T-helper 1 cell treated with Interleukin-12 subunit alpha and Interleukin-12 subunit beta and Interleukin-4 antibody, amounts not matched to agents 30 μg/mL and 1 μg/mL, for 36 hours (primary cell): Measurements from ENCODE around the gene NRARP.

Experiments
- H3K27ac Mint-ChIP-seq: one replicate; pipeline ENCODE4 v1.8.0; 2021; ENCODE audit warnings: mild to moderate bottlenecking, mixed read lengths
- H3K27me3 Mint-ChIP-seq: one replicate; pipeline ENCODE4 v1.8.0; 2021; ENCODE audit warnings: low read depth, mixed read lengths
- H3K36me3 Mint-ChIP-seq: one replicate; pipeline ENCODE4 v1.8.0; 2021; ENCODE audit warnings: low read depth, mixed read lengths
- H3K4me1 Mint-ChIP-seq: one replicate; pipeline ENCODE4 v1.8.0; 2021; ENCODE audit warnings: low read depth, mixed read lengths
- H3K4me3 Mint-ChIP-seq: one replicate; pipeline ENCODE4 v1.8.0; 2021; ENCODE audit warnings: mild to moderate bottlenecking, moderate library complexity, mixed read lengths
- H3K9me3 Mint-ChIP-seq: one replicate; pipeline ENCODE4 v1.8.0; 2021; ENCODE audit warnings: mixed read lengths

Gene NRARP

DNA sequence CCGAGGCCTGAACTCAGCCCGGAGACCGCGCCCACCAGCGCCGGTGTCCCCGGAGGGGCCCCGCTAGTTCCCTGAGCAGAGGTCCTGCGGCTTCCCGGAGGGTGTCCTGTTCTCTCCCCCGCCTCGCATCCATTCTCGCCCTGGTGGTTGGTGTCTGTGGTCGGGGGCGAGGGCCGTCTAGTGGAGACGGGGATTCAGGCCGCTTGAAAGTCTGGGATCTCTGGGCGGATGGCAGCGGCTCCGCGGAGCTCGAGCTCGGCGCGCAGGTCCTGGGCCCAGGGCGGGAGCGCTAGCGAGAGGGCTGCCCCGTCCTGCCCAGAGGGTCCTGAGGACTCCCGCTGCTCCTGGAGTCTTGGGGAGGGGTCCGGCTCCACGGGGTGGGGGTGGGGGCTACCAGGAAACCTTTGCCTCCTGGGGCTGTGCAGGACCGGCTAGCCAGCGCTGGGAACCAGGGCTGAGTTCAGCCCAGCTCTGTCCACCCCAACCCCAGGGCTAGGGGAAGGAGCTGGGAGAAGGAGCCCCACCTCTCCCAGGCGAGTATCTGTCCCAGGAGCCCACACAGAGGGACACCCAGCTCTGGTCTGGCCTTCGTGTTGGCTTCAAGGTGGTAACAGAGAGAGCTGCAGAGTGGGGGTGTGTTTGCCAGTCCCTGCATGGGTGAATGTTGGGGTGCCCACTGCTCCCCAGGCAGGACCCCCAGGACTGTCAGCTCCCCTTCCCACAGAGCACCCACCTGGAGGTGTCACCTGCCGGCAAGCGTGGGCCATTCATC, 20.5 kb downstream of the NRARP start:
- Mint-ChIP-seq H3K9me3 (no peaks in the 10 kb centered on the region), H3K4me1 (peaks cover 9% of the 10 kb centered on the region), H3K4me3 (no peak overlapping the region), H3K27me3 (no peaks in the 10 kb centered on the region), H3K36me3 (peaks cover 5% of the 10 kb centered on the region), H3K27ac (no peak overlapping the region)

- Mint-ChIP-seq H3K27ac (no peak overlapping the region), H3K36me3 (peaks cover 5% of the 10 kb centered on the region), H3K4me1 (peaks cover 10% of the 10 kb centered on the region), H3K4me3 (no peak overlapping the region), H3K27me3 (no peaks in the 10 kb centered on the region), H3K9me3 (no peaks in the 10 kb centered on the region)
Observed at GRCh38 chr9:137280474-137281344, 21.4 kb downstream of the NRARP start.

DNA sequence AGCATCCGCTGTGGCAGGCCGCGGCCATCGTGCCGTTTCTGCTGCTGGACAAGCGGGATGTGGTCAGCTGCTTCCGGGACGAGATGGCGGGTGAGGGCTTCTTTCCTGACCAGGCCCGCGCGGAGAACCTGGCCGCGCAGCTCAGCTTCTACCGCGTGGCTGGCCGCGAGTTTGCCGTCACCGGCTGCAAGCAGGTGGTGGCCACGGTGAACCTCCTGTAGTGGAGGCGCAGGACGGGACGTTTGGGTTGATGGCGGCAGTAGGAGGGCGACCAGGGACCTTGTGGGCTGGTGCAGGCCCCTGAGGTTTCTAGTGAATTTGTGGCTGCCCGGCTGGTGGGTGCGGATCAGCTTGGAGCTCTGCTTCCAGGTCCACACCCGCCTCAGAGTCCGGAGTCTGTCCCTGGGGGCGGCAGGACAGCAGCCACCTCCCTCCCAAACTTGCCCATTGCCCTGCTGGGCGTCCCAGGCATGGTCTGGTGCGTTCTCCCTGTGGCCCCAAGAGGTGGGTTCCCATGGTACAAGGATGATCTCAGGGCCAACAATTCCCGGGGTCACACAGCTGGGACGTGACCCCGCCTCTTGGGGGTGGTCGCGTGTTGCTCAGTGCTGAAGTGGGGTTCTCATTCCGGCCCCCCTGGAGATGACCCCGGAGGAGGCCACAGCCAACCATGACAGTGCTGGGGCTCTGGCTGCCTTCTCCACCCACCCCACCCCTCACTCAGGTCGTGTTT, 22.2 kb downstream of the NRARP start:
- H3K27ac Mint-ChIP-seq, result no peak overlapping the region
- peaks cover 11% of the 10 kb centered on the region for H3K4me1 Mint-ChIP-seq
- peaks cover 5% of the 10 kb centered on the region for H3K36me3 Mint-ChIP-seq
- no peak overlapping the region for H3K4me3 Mint-ChIP-seq
- no peaks in the 10 kb centered on the region for H3K9me3 Mint-ChIP-seq
- H3K27me3 Mint-ChIP-seq, result no peaks in the 10 kb centered on the region

DNA sequence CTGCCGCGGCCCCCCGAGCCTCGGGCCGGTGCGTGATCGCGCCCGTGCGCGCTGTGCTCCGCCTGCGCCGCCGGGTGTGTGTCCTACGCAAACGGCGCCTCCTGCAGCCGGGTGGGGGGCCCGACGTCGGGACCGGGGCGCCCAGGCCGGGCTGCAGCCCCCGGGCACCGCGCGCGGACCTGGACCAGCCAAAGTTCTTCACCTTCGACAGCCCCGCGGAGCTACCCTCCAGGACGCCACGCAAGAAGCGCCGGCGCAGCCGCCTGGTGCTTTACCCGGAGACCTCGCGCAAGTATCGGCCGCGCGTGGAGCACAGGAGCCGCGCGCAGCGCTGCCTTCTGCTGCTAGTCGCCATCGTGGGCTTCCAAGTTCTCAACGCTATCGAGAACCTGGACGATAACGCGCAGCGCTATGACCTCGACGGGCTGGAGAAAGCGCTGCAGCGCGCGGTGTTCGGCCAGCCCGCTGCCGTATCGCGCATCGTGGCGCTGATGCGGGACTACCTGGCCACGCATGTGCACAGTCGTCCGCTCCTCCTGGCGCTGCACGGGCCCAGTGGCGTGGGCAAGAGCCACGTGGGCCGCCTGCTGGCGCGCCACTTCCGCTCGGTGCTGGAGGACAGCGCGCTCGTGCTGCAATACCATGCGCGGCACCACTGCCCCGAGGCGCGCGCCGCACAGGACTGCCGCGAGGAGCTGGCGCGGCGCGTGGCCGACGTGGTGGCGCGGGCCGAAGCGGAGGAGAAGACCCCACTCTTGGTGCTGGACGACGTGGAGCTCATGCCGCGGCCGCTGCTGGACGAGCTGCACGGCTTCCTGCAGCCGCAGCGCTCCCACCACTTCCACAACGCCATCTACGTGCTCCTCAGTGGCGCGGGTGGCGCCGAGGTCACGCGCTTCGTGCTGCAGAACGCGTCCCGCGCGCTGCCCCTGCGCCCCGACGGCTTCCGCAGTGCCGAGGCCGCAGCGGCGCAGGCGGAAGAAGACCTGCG, 23.1 kb downstream of the NRARP start:
- Mint-ChIP-seq H3K9me3 (no peaks in the 10 kb centered on the region), H3K36me3 (peaks cover 5% of the 10 kb centered on the region), H3K4me3 (no peak overlapping the region), H3K27ac (no peak overlapping the region), H3K27me3 (no peaks in the 10 kb centered on the region), H3K4me1 (peaks cover 13% of the 10 kb centered on the region)

DNA sequence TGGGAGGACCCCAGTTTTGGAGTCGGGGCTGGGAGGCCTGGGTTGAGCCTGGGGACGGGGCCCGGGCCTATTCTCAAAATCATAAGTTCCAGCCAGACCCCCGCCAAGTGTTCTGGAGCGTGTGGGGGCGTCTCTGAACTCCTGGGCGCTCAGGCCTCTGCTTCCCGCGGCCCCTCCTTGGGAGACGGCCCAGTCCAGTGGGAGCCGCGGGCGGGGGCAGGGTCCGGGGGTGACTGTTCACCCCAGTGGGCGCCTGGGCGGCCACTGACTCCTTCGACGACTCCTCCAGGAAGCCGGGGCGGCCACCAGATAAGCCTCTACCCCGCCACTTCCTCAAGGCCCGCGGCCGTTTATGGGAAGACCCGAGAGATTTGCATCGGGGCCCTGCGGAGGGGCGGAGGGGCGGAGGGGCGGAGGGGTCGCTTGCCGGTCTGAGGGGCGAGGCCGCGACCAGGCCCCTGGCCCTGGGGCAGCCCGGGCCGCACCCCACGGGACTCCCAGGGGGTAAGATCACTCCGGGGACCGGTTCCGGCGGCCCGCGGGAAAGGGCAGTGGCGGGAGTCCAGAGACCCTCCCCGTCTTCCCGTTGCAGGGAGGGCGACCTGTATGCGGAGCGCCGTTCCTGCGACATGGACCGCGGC, 23.9 kb downstream of the NRARP start:
- H3K36me3 Mint-ChIP-seq, result peaks cover 8% of the 10 kb centered on the region
- H3K27ac Mint-ChIP-seq, result peak overlapping the region; percentile 71

DNA sequence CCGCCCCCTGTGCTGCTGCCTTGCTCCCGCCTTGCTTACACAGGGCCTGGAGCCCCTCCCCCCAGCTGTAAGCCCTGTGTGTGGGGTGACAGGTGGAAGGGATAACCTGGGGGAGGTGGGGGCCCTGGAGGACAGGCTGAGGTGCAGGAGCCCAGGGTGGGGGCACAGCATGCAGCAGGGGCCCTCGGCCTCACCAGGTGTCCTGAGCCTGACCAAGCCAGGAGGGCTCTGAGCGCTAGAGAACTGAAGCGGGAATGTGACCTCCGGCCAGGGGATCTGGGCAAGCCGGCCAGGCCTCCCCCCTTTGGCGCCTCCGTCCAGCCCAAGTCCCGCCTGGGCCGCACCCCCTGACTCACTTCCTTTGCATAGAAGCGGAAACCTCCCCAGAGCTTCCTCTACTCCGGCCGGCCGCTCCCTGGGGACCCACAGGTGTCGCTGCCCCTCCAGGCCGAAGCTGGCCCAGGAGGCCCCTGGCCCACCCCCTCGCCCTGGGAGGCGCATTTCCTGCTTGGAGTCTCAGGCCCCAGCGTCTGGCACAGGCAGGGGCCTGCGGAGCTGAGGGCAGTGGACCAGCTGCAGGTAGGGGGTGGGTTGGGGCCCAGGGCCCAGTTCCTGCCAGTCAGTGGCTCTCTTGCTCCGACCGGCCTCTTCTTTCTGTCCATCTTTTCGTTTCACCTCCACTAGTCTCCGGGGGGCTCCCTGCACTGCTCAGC, 24.6 kb downstream of the NRARP start, which contains the start of gene TOR4A:
TSS of gene TOR4A (plus strand) at position 398 of the 713 bp plus-strand sequence. CDS start 964 bp downstream, outside the sequence.
- H3K36me3 Mint-ChIP-seq, result peaks cover 5% of the 10 kb centered on the region
- H3K27ac Mint-ChIP-seq, result peak within 1 kb of the TSS; percentile 71
- peaks cover 10% of the 10 kb centered on the region for H3K4me1 Mint-ChIP-seq
- no peaks in the 10 kb centered on the region for H3K27me3 Mint-ChIP-seq
- H3K4me3 Mint-ChIP-seq, result peak within 1 kb of the TSS; percentile 81
- no peaks in the 10 kb centered on the region for H3K9me3 Mint-ChIP-seq

More for the DNA sequence above, 23.9 kb downstream of the NRARP start:
- no peaks in the 10 kb centered on the region for H3K9me3 Mint-ChIP-seq
- H3K4me1 Mint-ChIP-seq, result peaks cover 13% of the 10 kb centered on the region
- H3K4me3 Mint-ChIP-seq, result peak overlapping the region; percentile 81
- H3K27me3 Mint-ChIP-seq, result no peaks in the 10 kb centered on the region

DNA sequence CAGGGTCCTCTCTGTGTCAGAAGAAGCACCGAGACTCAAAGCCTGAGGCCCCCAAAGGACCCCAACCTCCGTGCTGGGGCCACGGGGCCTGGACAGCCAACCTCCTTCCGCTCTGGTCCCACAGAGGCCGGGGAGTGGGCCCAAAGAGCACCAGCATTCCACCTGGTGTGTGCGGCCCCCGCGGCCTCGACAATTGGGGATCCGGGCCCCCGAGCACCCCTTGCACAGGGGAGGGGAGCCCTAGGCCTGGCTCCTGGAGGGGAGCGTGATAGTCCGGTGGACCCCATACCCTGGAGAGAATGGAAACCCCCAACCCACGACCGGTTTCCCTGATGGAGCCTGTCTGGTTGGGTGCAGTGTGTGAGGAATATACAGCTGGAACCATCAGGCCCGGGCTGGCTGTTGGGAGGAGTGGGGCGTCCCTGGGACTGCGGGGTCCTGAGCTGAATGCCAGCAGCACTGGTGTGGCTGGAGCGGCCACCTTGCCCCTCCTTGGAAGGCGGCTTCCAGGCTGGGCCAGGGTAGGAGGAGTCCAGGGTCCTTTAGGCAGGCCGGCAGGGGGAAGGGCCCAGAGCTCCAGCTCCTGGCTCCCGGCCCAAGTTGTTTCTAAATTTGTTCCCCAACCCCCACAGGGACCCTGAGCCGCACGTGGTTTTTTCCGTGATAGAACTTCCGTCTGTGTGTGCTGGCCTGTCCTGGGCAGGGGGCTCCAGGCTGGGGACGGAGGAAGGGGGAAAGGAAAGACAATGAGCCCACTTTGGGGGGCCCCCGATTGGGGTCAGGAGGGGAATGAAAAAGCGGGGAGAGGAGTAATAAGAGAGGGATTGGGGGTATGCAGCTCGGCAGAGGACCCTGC, 25.4 kb downstream of the NRARP start:
- Mint-ChIP-seq H3K27ac (peak overlapping the region; percentile 67), H3K36me3 (peaks cover 4% of the 10 kb centered on the region), H3K27me3 (no peaks in the 10 kb centered on the region), H3K9me3 (no peaks in the 10 kb centered on the region), H3K4me1 (peaks cover 9% of the 10 kb centered on the region), H3K4me3 (peak overlapping the region; percentile 76)

DNA sequence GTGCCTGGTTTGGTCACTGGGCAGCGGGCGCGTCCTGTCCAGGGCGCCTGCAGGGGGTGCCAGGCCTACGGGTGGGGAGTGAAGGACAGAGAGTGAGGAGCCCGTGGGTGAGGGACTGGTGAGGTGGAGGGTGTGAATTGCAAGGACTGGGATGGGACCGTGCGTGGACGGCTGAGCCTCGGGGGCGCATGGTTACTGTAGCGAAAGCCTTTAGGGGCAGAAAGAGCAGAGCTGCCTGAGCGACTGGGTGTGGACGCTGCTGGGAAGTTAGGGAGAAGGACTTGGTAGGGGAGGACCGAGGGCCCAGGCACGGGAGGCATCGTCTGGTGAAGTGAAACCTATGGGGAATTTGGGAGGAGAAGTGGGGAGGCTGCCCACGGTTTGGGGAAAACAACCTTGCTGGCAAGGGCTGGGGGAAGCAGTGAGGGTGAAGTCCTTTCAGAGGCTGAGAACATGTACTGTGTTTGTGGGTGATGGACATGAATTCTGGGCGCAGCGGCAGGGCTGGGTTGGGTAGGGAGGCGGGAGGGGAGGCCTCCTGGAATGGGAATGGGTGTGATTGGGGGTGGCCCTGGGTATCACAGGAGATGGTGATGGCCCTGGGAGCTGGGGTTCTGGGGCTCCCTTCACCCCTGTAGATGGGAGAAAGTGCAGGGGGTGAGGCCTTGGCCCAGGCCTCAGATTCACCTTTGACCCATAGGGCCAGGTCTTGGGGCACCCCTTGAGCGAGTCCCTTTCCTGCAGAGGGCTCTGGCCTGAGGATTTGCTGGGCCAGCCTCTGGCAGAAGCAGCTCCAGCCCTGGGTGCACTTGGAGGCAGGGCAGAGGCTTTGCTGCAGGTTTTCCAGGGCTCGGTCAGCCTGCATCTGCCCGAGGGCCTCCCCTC, 26.2 kb downstream of the NRARP start:
- Mint-ChIP-seq H3K4me1 (peaks cover 13% of the 10 kb centered on the region), H3K9me3 (no peaks in the 10 kb centered on the region), H3K4me3 (peak overlapping the region; percentile 43), H3K36me3 (peaks cover 6% of the 10 kb centered on the region), H3K27me3 (no peaks in the 10 kb centered on the region), H3K27ac (peak overlapping the region; percentile 13)

DNA sequence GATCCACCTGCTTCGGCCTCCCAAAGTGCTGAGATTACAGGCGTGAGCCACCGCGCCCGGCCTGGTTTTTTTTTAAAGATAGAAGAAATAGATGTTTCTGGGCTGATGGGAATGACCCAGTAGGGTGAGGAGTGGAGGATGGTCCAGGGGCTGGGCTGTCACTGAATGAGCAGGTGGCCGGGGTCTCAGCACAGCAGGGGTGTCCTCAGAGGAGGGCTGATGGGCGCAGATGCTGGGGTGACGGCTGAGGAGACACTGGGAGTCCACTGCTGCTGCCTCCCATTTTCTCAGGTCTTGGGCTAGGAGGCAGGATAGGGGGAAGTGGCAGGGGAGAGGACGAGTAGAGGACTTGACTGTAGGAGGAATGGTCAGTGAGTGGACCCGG, 26.9 kb downstream of the NRARP start:
- Mint-ChIP-seq H3K4me1 (peaks cover 13% of the 10 kb centered on the region), H3K9me3 (no peaks in the 10 kb centered on the region), H3K27me3 (no peaks in the 10 kb centered on the region), H3K36me3 (peaks cover 6% of the 10 kb centered on the region), H3K4me3 (no peak overlapping the region), H3K27ac (no peak overlapping the region)

DNA sequence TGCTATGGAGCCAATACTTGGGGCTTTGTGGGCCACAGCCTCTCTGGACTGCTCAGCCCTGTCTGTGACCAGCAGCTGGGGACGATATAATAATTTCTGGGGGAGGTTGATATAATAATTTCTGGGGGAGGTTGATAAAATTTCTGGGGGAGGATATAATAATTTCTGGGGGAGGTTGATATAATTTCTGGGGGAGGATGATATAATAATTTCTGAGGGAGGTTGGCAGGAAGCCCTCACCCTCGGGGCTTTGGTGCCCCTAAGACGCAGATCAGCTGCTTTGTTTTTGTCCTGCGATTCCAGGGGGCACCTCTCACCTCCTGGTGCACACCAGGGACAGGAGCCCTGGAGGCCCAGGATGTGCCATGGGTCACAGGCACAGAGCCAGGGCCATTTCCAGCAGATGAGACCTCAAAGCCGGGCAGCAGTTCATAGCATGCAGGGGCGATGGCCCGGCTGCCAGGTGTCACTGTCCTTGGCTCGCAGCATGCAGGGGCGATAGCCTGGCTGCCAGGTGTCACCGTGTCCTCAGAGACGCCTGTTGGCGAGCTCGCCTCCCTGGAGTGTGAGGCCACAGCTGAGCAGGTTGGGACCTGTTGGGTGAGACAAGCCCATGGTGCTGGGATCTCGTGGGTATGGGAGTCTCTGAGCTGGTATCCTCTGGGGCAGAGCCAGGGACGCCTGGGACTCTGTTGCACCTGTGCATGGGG, 28.3 kb downstream of the NRARP start:
- no peaks in the 10 kb centered on the region for H3K9me3 Mint-ChIP-seq
- H3K4me3 Mint-ChIP-seq, result no peak overlapping the region
- peaks cover 14% of the 10 kb centered on the region for H3K36me3 Mint-ChIP-seq
- H3K27ac Mint-ChIP-seq, result no peak overlapping the region
- no peaks in the 10 kb centered on the region for H3K27me3 Mint-ChIP-seq
- H3K4me1 Mint-ChIP-seq, result peaks cover 13% of the 10 kb centered on the region

GRCh38 chr9:137273095-137273490, 29.0 kb downstream of the NRARP start:
- Mint-ChIP-seq H3K4me3 (no peak overlapping the region), H3K4me1 (peaks cover 16% of the 10 kb centered on the region), H3K27ac (no peak overlapping the region), H3K27me3 (no peaks in the 10 kb centered on the region), H3K9me3 (no peaks in the 10 kb centered on the region), H3K36me3 (peaks cover 18% of the 10 kb centered on the region)
